ENCODE results near the gene OVCH2.
A peak's percentile ranks its signal among the peaks of the same experiment; 100 is the strongest.
"Not testable (repeated sequence)": the region's sequence is repeated elsewhere in the genome, so short reads cannot be mapped to it uniquely, and the experiment has no call there.

OVCH2 gene, protein sequence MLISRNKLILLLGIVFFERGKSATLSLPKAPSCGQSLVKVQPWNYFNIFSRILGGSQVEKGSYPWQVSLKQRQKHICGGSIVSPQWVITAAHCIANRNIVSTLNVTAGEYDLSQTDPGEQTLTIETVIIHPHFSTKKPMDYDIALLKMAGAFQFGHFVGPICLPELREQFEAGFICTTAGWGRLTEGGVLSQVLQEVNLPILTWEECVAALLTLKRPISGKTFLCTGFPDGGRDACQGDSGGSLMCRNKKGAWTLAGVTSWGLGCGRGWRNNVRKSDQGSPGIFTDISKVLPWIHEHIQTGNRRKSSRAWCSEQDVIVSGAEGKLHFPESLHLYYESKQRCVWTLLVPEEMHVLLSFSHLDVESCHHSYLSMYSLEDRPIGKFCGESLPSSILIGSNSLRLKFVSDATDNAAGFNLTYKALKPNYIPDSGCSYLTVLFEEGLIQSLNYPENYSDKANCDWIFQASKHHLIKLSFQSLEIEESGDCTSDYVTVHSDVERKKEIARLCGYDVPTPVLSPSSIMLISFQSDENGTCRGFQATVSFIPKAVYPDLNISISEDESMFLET

DNA sequence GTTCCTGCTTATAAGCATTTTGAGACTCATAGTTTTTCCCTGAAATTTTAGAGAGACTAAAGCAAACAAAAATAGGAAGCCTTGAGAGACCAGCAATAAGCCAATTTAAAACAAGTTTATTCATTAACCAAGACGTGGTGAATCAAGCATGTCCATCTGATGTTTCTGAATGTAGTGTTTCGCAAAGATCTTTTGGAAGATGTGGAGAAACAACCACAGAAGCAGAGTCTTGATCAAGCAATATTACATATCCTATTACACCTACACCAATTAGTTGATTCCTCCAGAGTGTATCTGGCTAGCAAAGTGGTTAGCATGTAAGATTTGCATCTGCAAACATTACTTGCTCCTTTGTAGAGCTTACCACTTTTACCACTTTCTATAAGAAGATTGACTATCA lies at the start of gene OVCH2:
Gene OVCH2 (minus strand): TSS at position 101 of the 400 bp plus-strand sequence. CDS start 83 bp downstream, at position 18.
- DNase-seq (ENCODE audit: low spot score): no peak

- DNase-seq (ENCODE audit: low spot score): no peak
Observed at GRCh38 chr11:7749456-7749855, 43.2 kb upstream of the OVCH2 start.

GRCh38 chr11:7734767-7735166 lies 28.5 kb upstream of the OVCH2 start:
- DNase-seq (ENCODE audit: low spot score): not testable (repeated sequence)

GRCh38 chr11:7714786-7715185 lies 8.5 kb upstream of the OVCH2 start:
- no peak for DNase-seq (ENCODE audit: low spot score)

DNA sequence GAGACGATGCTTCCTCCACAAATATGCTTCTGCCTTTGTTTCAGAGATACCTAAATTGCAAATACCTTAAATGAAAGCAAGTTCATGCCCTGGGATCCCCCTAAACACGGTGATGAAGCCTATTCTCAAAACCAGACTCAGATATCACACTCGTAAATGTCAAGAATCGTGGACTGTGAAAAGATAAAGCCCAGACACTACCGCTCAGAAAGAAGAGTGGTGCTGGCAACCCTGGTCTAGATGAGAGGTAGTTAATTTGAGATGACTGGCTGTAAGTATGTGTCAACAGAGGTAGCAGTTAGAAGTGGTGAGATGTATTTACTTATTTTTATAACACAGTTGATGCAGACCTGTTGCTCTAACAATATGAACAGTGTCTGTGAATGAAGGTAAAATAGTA lies 2.5 kb downstream of the OVCH2 start:
- DNase-seq (ENCODE audit: low spot score): no peak

DNA sequence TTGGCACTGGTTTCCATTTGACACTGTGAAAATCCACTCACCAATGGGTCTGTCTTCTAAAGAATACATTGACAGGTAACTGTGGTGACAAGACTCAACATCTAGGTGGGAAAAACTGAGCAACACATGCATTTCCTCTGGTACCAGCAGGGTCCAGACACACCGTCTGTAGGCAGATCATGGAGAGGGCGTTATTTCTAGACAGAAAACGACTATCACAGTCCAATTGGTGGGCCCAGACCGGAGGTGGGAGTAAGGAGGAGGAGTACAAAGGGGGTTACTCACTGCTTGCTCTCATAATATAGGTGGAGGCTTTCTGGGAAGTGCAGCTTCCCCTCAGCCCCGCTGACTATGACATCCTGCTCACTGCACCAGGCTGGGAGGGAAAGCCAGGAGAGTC lies 9.9 kb downstream of the OVCH2 start:
- no peak for DNase-seq (ENCODE audit: low spot score)

DNA sequence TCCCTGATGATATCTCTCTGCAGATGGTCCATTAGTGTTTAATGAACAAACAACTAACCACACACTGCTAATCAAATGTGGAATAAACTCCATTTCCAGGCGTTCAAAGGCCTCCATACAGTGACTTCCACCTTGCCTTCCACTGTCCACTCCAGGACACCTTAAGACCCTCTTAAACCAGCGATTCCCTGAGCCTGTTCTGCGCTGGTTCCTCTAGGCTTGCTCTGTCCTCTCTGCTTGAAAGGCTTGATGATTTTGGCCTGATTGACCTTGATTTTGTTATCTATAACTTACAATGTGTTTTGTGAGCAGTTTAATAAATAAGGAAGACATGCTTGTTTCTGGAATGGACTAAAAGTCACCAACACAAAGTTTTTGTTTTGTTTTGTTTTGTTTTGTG lies 12.0 kb downstream of the OVCH2 start:
- DNase-seq (ENCODE audit: low spot score): no peak

GRCh38 chr11:7692426-7692825 lies 13.9 kb downstream of the OVCH2 start:
- no peak for DNase-seq (ENCODE audit: low spot score)

DNA sequence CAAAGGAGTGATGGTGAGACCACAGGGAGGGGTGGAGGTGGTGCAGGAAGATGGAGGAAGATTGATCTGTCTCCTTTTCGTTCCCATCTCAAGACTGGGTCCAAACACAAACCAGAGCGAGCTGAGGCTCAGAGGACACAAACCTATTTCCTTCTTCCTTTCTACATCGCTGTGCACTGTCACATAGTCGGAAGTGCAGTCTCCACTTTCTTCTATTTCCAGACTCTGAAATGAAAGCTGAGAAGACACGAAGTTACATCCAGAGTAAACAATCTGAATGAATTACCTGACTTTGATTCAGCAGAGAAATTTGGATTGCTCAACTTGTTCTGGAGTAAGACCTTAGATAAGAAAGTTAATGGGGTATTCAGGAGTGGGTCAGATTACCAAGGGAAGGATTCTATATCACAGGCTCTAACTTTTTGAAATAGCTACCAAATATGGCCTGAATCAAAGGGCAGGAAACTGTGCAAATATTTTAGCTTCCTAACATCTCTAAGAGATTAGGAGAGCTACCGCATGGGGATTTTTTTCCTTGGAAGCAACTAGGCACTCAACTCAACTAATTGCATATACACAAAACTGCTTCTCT lies 14.4 kb downstream of the OVCH2 start:
- no peak for DNase-seq (ENCODE audit: low spot score)

GRCh38 chr11:7690648-7691047 lies 15.6 kb downstream of the OVCH2 start:
- peak; percentile 31 for DNase-seq (ENCODE audit: low spot score)

DNA sequence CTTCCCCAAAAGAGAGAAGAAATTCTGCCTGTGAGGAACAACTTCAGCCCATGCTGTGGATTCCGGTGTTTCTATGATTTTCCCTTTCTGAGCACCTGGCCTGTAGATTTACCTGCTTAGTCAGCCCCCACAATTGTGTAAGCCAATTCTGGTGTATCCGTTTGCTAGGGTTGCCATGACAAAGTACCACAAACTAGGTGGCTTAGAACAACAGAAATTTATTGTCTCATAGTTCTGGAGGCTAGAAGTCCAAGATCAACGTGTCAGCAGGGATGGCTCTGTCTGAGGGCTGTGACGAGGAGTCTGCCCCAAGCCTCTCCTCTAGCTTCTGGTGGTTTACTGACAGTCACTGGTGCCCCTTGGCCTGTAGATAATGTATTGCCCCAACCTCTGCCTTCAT lies 17.0 kb downstream of the OVCH2 start:
- DNase-seq (ENCODE audit: low spot score): no peak

- DNase-seq (ENCODE audit: low spot score): no peak
Observed at GRCh38 chr11:7688238-7688826, 17.9 kb downstream of the OVCH2 start.

DNA sequence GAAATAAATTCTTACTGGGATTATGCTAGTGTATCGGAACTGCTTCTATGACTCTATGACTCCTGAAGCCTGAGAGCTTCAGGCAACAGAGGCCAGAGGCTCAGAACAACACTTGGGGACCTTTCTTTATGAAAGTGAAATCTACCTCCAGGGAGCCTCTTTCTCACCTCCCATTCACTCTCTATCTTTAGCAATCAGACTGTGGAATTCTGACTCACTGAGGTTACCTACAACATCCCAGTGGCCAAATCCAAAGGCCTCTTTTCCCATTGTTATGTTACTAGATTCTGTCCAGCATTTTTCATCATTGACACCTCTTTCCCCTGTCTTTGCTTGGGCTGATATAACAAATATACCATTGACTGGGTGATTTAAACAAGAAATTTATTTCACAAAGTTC lies 18.9 kb downstream of the OVCH2 start:
- no peak for DNase-seq (ENCODE audit: low spot score)

GRCh38 chr11:7686761-7687160 lies 19.5 kb downstream of the OVCH2 start:
- DNase-seq (ENCODE audit: low spot score): no peak

DNA sequence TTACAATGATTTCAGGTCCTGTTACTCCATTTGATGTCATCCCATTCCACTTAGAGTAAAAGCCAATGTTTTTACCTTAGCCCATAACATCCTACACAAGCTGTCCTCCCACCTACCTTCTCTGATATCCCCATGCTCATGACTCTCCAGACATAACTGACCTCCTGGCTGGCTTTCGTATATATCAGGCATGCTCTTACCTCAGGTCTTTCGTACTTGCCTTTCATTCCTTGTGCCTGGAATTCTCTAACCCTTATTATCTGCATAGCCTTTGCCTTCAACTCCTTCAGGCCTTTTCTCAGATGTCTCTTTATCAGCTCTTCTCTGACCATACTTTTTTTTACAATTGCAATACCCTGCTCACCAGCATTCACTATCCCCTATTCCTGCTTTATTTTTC lies 22.7 kb downstream of the OVCH2 start:
- no peak for DNase-seq (ENCODE audit: low spot score)

DNA sequence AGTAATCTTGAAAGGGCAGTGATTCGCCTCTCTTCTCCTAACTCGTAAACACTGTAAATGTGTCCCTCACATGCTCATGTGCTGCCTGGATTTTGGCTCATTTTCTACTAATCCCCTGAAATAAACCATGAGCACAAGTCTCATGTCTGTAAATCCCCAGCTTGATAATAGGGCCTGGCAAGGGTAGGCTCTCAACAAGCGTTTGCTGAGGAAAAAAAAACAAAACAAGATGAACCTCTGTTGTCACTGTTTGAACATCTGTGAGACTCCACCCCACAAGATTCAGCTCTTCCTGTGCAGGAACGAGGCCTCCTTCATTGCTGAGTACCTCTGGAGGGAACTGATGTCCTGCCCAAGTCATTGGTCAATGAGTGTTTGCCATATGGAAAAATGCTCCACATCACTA lies 28.5 kb downstream of the OVCH2 start:
- no peak for DNase-seq (ENCODE audit: low spot score)

GRCh38 chr11:7677071-7677470 lies 29.2 kb downstream of the OVCH2 start:
- no peak for DNase-seq (ENCODE audit: low spot score)

- no peak for DNase-seq (ENCODE audit: low spot score)
Observed at GRCh38 chr11:7675631-7676030, 30.6 kb downstream of the OVCH2 start.

GRCh38 chr11:7673724-7674434 lies 32.4 kb downstream of the OVCH2 start:
- DNase-seq (ENCODE audit: low spot score): no peak

- DNase-seq (ENCODE audit: low spot score): no peak
Observed at GRCh38 chr11:7672960-7673723, 33.1 kb downstream of the OVCH2 start, which contains the start of gene CYB5R2. Gene CYB5R2, minus strand, starts transcription at chr11:7673500. Its CDS starts 675 bp downstream, at chr11:7672825.

DNA sequence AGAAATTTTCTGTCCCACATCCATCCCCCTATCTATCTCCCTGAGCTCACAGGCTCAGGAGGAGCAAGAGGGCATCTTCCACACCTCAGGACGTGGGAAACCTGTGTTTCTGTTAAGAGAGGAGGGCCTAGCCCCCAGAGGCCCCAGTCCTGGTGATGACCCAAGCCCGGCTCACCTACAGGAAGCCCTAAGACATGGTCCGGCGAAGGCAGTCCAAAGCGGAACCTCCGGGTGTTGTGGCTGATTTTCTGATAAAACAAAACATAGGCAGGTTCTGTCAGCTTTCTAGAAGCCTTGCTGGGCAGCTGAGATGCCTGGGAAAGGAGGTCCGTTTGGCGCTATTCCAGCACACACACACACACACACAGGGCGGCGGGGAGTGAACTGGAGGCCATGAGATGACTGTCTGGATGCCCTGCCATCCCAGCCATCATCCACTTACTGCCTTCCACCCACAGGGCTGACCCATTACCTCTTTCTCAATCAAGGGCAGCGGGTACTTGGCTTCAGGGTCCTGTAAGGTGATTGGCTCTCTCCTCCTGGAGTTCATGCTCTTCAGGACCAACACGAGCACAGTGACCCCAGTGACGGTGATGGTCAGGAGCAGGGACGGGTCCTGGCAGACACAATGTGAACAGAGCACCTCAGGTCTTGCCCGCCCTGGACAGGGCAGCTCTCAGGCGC lies 33.9 kb downstream of the OVCH2 start:
- no peak for DNase-seq (ENCODE audit: low spot score)
